GM04504 (cell line): Measurements from ENCODE around the gene RCN1.

Source experiments
- DNase-seq: peaks from one replicate; pipeline ENCODE4 v3.0.0-alpha.2; 2012; ENCODE audit warnings: low read depth

RCN1 gene

DNA sequence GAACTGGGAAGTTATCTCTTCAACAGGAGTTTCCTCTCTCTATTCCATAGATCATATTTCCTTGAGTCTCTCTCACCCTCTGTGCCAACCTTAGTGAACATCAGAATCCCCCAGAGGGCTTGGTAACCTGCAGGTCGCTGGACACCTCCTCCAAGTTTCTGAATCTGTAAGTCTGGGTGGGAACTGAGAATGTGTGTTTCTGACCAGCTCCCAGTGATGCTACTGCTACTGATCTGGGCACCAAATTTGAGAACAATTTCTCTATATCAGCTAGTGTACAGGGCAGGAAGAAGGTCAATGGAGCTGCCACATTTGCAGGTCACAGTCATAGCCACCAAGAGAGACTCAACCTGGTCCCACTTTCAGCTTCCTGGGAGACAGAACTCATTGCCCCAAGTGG, 62.9 kb downstream of the RCN1 start:
- no peak for DNase-seq

- DNase-seq: no peak
Observed at GRCh38 chr11:32154275-32154674, 63.4 kb downstream of the RCN1 start.
